ENCODE results near the gene PAK1IP1. TPM values are rescaled to one million over a fixed set of nuclear protein-coding genes. Genes with fewer than 3 reads are reported as not detected.
"Not testable (repeated sequence)": the region's sequence is repeated elsewhere in the genome, so short reads cannot be mapped to it uniquely, and the experiment has no call there.

The PAK1IP1 gene
- total RNA-seq, 5 donors from 2014 or later (not counting 1 experiment from before 2014, with no cell fraction given): 5.2 to 10.2 (median 7.4) TPM

- peak overlapping the region; percentile 39 for H3K27ac ChIP-seq (ENCODE audit: low read length)
- Mint-ChIP-seq H3K4me3 (peak overlapping the region; percentile 79 to 95 (median 91)), H3K27ac (peak overlapping the region; percentile 76 to 86), H3K9me3 (no peaks in the 10 kb centered on the region), H3K36me3 (no peaks in the 10 kb centered on the region), H3K4me1 (peaks cover 39 to 46% (median 40%) of the 10 kb centered on the region in 3 donors), H3K27me3 (no peaks in the 10 kb centered on the region)
- H3K9me3 ChIP-seq: no peaks in the 10 kb centered on the region
- peaks cover 0 to 2% of the 10 kb centered on the region in 2 experiments for H3K27me3 ChIP-seq (replicated peaks in 1 of 2; ENCODE audit: control insufficient read depth in 2 of 2, extremely low read depth in 1 of 2, insufficient read depth in 2 of 2, low read length in 1 of 2)
- 62% methylated on average over 5 of the region's 8 CpGs for WGBS (ENCODE audit: insufficient coverage)
- DNase-seq: peak in 32 of 35 experiments; percentile 15 to 77 (median 42)
- H3K4me1 ChIP-seq (ENCODE audit: control insufficient read depth in 1 of 2, extremely low read depth in 1 of 2, insufficient read depth in 2 of 2, low read length in 2 of 2): peaks cover 2 to 42% of the 10 kb centered on the region in 2 experiments
- no peaks in the 10 kb centered on the region for H3K36me3 ChIP-seq (ENCODE audit: control insufficient read depth in 2 of 2, extremely low read depth in 1 of 2, insufficient read depth in 1 of 2, low read length in 1 of 2)
- POLR2A ChIA-PET: interaction anchor here in 1 of 2 donors (0.7 to 1.1 kb wide), 2 partner anchors 25 to 254 kb away, joined by 3 to 4 read pairs; partner anchors contain the start of genes C6orf52 and PAK1IP1
- peak overlapping the region; percentile 26 to 59 for H3K4me3 ChIP-seq (ENCODE audit: control insufficient read depth in 1 of 2, extremely low read depth in 1 of 2, low read length in 1 of 2)
- CTCF ChIA-PET: interaction anchor here (0.6 to 2.9 kb wide), 4 partner anchors 24 to 334 kb away, joined by 4 to 11 read pairs (median 5); partner anchors contain the start of genes C6orf52 (in 1 of the 2) and PAK1IP1 (in 1 of the 2)
- peak in 1 of 4 experiments; percentile 31 for ATAC-seq (replicated peaks in 1 of 4)
Measured at GRCh38 chr6:10719296-10719963, 24.7 kb downstream of the PAK1IP1 start.

DNA sequence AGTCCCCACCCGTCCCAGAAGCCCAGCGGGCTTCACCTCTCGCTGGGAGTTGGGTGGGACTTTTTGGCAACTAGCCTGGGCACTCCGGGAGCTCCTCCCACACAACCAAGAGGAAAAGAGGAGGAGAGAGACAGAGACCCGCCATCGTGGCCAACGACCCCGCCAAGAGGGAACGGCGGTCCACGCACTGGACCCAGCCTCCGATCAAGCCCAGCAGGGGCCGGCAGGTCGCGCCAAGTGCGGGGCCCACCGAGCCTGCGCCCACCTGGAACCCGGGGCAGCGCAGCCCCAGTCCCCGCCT lies 25.1 kb downstream of the PAK1IP1 start:
- no peaks in the 10 kb centered on the region for H3K9me3 Mint-ChIP-seq
- POLR2A ChIA-PET: interaction anchor here in 1 of 2 donors (0.7 to 1.1 kb wide), 2 partner anchors 25 to 255 kb away, joined by 3 to 4 read pairs; partner anchors contain the start of genes C6orf52 and PAK1IP1
- DNase-seq (peak in 2 of 35 experiments; percentile 5 to 16), ATAC-seq (replicated peaks in 1 of 4) (no peak)
- Histone ChIP-seq H3K4me3 (ENCODE audit: control insufficient read depth in 1 of 2, extremely low read depth in 1 of 2, low read length in 1 of 2) (peak overlapping the region; percentile 26 to 59), H3K9me3 (no peaks in the 10 kb centered on the region), H3K27me3 (replicated peaks in 1 of 2; ENCODE audit: control insufficient read depth in 2 of 2, extremely low read depth in 1 of 2, insufficient read depth in 2 of 2, low read length in 1 of 2) (peaks cover 0 to 2% of the 10 kb centered on the region in 2 experiments), H3K36me3 (ENCODE audit: control insufficient read depth in 2 of 2, extremely low read depth in 1 of 2, insufficient read depth in 1 of 2, low read length in 1 of 2) (no peaks in the 10 kb centered on the region), H3K27ac (ENCODE audit: low read length) (peak overlapping the region; percentile 39), H3K4me1 (ENCODE audit: control insufficient read depth in 1 of 2, extremely low read depth in 1 of 2, insufficient read depth in 2 of 2, low read length in 2 of 2) (peaks cover 2 to 42% of the 10 kb centered on the region in 2 experiments)
- WGBS (ENCODE audit: insufficient coverage): 41% methylated on average over 15 of the region's 21 CpGs
- peaks cover 44 to 47% (median 44%) of the 10 kb centered on the region in 3 donors for H3K4me1 Mint-ChIP-seq
- no peaks in the 10 kb centered on the region for H3K27me3 Mint-ChIP-seq
- H3K36me3 Mint-ChIP-seq: no peaks in the 10 kb centered on the region
- CTCF ChIA-PET: interaction anchor here (0.5 to 2.9 kb wide), 5 partner anchors 25 to 334 kb away, joined by 3 to 11 read pairs (median 5); partner anchors contain the start of genes C6orf52 (in 1 of the 2) and PAK1IP1 (in 1 of the 2)
- H3K4me3 Mint-ChIP-seq: peak overlapping the region; percentile 79 to 95 (median 91)
- H3K27ac Mint-ChIP-seq: peak overlapping the region; percentile 76 to 86

DNA sequence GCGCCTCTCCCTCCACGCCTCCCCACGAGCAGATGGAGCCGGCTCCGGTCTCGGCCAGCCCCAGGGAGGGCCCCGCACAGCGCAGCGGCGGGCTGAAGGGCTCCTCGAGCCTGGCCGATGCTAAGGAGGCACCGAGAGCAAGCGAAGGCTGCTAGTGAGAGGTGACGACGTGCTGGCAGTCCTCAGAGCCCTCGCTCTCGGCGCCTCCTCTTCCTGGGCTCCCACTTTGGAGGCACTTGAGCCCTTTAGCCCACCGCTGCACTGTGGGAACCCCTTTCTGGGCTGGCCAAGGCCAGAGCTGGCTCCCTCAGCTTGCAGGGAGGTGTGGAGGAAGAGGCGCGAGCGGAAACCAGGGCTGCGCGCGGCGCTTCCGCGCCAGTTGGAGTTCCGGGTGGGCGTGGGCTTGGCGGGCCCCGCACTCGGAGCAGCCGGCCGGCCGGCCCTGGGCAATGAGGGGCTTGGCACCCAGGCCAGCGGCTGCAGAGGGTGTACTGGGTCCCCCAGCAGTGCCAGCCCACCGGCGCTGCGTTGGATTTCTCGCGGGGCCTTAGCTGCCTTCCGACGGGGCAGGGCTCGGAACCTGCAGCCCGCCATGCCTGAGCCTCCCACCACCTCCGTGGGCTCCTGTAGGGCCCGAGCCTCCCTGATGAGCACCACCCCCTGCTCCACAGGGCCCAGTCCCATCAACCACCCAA lies 25.6 kb downstream of the PAK1IP1 start:
- Mint-ChIP-seq H3K36me3 (peaks cover 2% of the 10 kb centered on the region), H3K4me3 (peak overlapping the region; percentile 91 to 95 (median 94))
- peak in 34 of 35 experiments; percentile 13 to 68 (median 46) for DNase-seq

GRCh38 chr6:10720960-10721849 lies 26.4 kb downstream of the PAK1IP1 start:
- peaks cover 54 to 60% (median 54%) of the 10 kb centered on the region in 3 donors for H3K4me1 Mint-ChIP-seq
- not testable (repeated sequence) for ATAC-seq (replicated peaks in 1 of 4)
- WGBS (ENCODE audit: insufficient coverage): 98% methylated on average over 6 of the region's 17 CpGs

More for the DNA sequence above, 25.6 kb downstream of the PAK1IP1 start:
- POLR2A ChIA-PET: interaction anchor here (0.6 to 1.2 kb wide), 3 partner anchors 25 to 76 kb away, joined by 3 to 9 read pairs (median 5); partner anchors contain the start of genes C6orf52 (in 2 of the 2) and PAK1IP1 (in 2 of the 2)
- no peaks in the 10 kb centered on the region for H3K27me3 Mint-ChIP-seq
- Histone ChIP-seq H3K27ac (ENCODE audit: low read length) (peak overlapping the region; percentile 62), H3K27me3 (replicated peaks in 1 of 2; ENCODE audit: control insufficient read depth in 2 of 2, extremely low read depth in 1 of 2, insufficient read depth in 2 of 2, low read length in 1 of 2) (peaks cover 0 to 2% of the 10 kb centered on the region in 2 experiments), H3K9me3 (no peaks in the 10 kb centered on the region), H3K4me3 (ENCODE audit: control insufficient read depth in 1 of 2, extremely low read depth in 1 of 2, low read length in 1 of 2) (peak overlapping the region; percentile 26 to 59), H3K36me3 (ENCODE audit: control insufficient read depth in 2 of 2, extremely low read depth in 1 of 2, insufficient read depth in 1 of 2, low read length in 1 of 2) (no peaks in the 10 kb centered on the region), H3K4me1 (ENCODE audit: control insufficient read depth in 1 of 2, extremely low read depth in 1 of 2, insufficient read depth in 2 of 2, low read length in 2 of 2) (peaks cover 2 to 42% of the 10 kb centered on the region in 2 experiments)
- no peaks in the 10 kb centered on the region for H3K9me3 Mint-ChIP-seq
- peak; percentile 58 to 68 (median 60) for ATAC-seq (replicated peaks in 1 of 4)
- 27% methylated on average over 49 of the region's 49 CpGs for WGBS (ENCODE audit: insufficient coverage)
- H3K27ac Mint-ChIP-seq: peak overlapping the region; percentile 93 to 95
- CTCF ChIA-PET: interaction anchor here (0.5 to 2.9 kb wide), 6 partner anchors 25 to 335 kb away, joined by 3 to 11 read pairs (median 5); partner anchors contain the start of genes C6orf52 (in 1 of the 2), PAK1IP1 (in 1 of the 2) and TMEM14B (in 1 of the 2)
- H3K4me1 Mint-ChIP-seq: peaks cover 48 to 52% (median 49%) of the 10 kb centered on the region in 3 donors

GRCh38 chr6:10721850-10722569 lies 27.2 kb downstream of the PAK1IP1 start:
- peak overlapping the region; percentile 68 for H3K27ac ChIP-seq (ENCODE audit: low read length)
- Mint-ChIP-seq H3K27ac (peak overlapping the region; percentile 93 to 95), H3K9me3 (no peaks in the 10 kb centered on the region), H3K4me1 (peaks cover 54 to 60% (median 59%) of the 10 kb centered on the region in 3 donors), H3K27me3 (no peaks in the 10 kb centered on the region), H3K36me3 (peaks cover 10% of the 10 kb centered on the region), H3K4me3 (peak overlapping the region; percentile 91 to 95 (median 94))
- ChIA-PET POLR2A (no interaction called here), CTCF (interaction anchor here (0.6 to 2.9 kb wide), 4 partner anchors 25 to 36 kb away, joined by 3 to 11 read pairs (median 6); partner anchors contain the start of genes C6orf52 (in 1 of the 2), PAK1IP1 (in 1 of the 2) and TMEM14B (in 1 of the 2))
- 98% methylated on average over 6 of the region's 11 CpGs for WGBS (ENCODE audit: insufficient coverage)
- peak overlapping the region; percentile 61 to 76 for H3K4me3 ChIP-seq (ENCODE audit: control insufficient read depth in 1 of 2, extremely low read depth in 1 of 2, low read length in 1 of 2)
- DNase-seq (no peak), ATAC-seq (replicated peaks in 1 of 4) (no peak)
- H3K4me1 ChIP-seq (ENCODE audit: control insufficient read depth in 1 of 2, extremely low read depth in 1 of 2, insufficient read depth in 2 of 2, low read length in 2 of 2): peaks cover 2 to 52% of the 10 kb centered on the region in 2 experiments
- no peaks in the 10 kb centered on the region for H3K36me3 ChIP-seq (ENCODE audit: control insufficient read depth in 2 of 2, extremely low read depth in 1 of 2, insufficient read depth in 1 of 2, low read length in 1 of 2)
- peaks cover 0 to 2% of the 10 kb centered on the region in 2 experiments for H3K27me3 ChIP-seq (replicated peaks in 1 of 2; ENCODE audit: control insufficient read depth in 2 of 2, extremely low read depth in 1 of 2, insufficient read depth in 2 of 2, low read length in 1 of 2)
- no peaks in the 10 kb centered on the region for H3K9me3 ChIP-seq

More at GRCh38 chr6:10720960-10721849, 26.4 kb downstream of the PAK1IP1 start:
- peak in 10 of 35 experiments; percentile 8 to 40 (median 20) for DNase-seq
- H3K9me3 ChIP-seq; H3K27me3 ChIP-seq (replicated peaks in 1 of 2; ENCODE audit: control insufficient read depth in 2 of 2, extremely low read depth in 1 of 2, insufficient read depth in 2 of 2, low read length in 1 of 2); H3K36me3 Mint-ChIP-seq; H3K27me3 Mint-ChIP-seq; H3K36me3 ChIP-seq (ENCODE audit: control insufficient read depth in 2 of 2, extremely low read depth in 1 of 2, insufficient read depth in 1 of 2, low read length in 1 of 2); H3K9me3 Mint-ChIP-seq: not testable (repeated sequence)
- Mint-ChIP-seq H3K27ac (peak overlapping the region; percentile 93 to 95), H3K4me3 (peak overlapping the region; percentile 91 to 95 (median 94))
- Histone ChIP-seq H3K4me3 (ENCODE audit: control insufficient read depth in 1 of 2, extremely low read depth in 1 of 2, low read length in 1 of 2) (peak overlapping the region; percentile 26 to 59), H3K4me1 (ENCODE audit: control insufficient read depth in 1 of 2, extremely low read depth in 1 of 2, insufficient read depth in 2 of 2, low read length in 2 of 2) (peaks cover 2 to 44% of the 10 kb centered on the region in 2 experiments), H3K27ac (ENCODE audit: low read length) (peak overlapping the region; percentile 62)
- POLR2A ChIA-PET: interaction anchor here in 1 of 2 donors (1.2 kb wide), 1 partner anchor 26 kb away, joined by 9 read pairs; the partner anchor contains the start of genes C6orf52 and PAK1IP1
- CTCF ChIA-PET: interaction anchor here (0.6 to 2.9 kb wide), 6 partner anchors 25 to 38 kb away, joined by 3 to 11 read pairs (median 4); partner anchors contain the start of genes C6orf52 (in 1 of the 2), PAK1IP1 (in 1 of the 2) and TMEM14B (in 1 of the 2)

All from T-cell (primary cell).